ENCODE measurements around the gene ANKRD60. TPM values are rescaled to one million over a fixed set of nuclear protein-coding genes. Genes with fewer than 3 reads are reported as not detected.

Gene ANKRD60
- total RNA-seq, 1 experiment from 2014 or later: not detected

DNA sequence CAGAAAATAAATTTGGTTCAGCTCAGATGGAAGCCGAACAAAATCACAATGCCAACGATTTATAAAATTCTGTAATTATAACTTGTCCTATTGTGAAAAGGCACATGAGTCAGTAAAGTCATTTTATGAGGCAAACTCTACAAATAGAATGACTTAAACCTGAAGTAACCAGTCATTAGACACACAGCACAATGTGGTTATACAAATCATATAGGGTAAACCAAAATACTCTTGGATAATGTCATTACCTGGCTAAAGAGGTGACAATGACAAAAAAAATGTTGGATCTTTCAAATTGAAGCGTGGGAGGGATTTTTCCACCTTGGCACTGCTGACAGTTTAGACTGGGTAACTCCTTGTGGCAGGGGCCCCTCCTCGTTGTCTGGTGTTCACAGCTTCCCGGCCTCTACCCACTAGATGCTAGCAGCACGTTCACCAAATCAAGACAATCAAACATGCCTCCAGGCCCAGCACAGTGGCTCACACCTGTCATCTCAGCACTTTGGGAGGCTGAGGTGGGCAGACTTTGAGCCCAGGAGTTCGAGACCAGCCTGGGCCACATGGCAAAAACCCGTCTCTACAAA, 5.0 kb downstream of the ANKRD60 start:
- no peak for DNase-seq (ENCODE audit: low read depth)

DNA sequence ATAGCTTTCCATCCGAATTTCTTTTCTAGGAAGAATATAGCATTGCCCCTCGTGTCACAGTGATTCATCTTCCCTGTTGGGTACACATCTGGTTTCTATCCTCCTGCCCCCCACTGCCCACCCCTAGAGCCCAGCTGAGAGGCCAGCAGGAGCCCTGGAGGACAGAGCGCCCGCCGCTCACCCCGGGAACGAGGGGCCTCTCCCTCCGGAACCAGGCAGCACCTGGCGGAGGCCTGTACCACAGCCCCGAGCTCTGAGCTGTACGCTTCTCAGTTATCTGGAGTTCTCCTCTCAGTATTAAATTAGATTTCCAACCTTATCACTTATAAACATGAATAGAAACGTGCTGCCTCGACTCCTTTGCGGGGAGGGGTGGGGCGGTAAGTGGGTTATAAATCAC, 6.0 kb downstream of the ANKRD60 start:
- no peak for DNase-seq (ENCODE audit: low read depth)

DNA sequence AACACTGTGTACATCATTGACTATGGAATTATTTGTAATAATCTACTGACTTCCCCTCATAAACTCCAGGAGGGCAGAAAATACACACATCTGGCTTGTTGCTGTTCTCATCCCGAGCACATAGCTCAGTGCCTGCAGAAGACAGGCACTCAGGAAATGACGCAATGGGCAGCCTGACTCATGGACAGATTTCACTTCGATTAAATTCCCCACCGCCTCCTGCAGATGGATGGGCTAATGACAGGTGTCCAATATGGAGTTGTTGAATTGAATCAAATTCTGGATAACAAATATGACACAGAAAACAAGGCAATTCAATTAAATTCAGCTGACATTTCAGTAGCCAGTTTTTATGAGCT, 9.1 kb downstream of the ANKRD60 start:
- peak; percentile 78 for DNase-seq (ENCODE audit: low read depth)

- DNase-seq (ENCODE audit: low read depth): no peak
Measured at GRCh38 chr20:58218665-58219341, 9.7 kb downstream of the ANKRD60 start.

DNA sequence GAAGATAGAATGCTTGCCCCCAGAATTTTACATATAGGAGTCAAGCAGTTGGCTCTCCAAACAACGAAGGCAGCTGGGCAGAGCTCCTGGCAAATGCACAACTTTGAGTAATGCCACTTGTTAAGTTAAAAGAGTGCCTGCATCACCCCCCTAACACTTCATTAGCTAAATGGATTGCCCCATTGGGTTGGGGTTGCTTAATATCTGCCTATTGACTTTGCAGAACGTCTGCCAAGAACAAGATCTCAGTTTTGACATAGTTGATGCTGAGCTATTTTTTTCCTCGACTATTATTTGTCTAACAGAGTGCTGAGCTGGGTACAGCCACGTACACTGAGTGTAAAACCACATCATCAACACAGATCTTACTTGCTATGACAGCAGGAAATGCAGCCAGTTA, 12.1 kb downstream of the ANKRD60 start:
- DNase-seq (ENCODE audit: low read depth): no peak

DNA sequence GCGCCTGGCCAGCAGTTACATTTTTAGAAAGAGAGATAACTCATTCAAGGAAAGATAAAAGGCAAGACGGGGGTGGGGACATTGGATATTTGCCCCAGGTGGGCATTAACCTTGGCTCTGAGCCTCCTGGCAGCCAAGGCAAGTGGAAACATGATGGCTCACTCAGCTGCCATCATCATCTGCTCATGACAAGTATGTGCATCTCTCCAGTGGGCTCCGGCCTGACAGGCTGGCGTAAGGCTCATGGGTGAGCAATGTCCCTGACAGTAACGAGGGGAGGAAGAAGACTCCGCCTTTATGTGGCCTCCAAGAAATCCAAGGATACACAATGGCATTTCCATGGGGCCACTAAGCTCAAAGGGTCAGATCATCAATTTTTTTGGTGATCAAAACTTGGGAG, 13.3 kb downstream of the ANKRD60 start:
- DNase-seq (ENCODE audit: low read depth): no peak

DNA sequence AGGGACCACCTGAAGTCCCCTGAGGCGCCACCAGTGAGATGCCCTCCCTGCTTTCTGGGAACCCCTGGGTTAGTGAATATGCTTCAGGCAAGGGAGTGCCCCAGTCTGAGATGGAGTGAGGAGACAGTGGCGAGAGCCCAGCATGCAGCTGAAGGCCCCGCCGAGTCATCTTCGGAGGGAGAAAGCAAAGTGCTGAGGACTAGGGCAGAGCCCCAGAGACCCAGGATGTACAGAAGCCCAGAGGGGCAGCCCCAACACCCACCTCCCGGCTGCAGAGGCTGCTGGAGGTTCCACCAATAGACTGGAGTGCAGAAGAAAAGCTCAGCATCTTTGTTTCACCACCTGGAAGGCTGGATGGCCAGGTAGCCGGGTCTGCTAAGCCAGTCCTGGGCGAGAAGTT, 14.1 kb downstream of the ANKRD60 start:
- DNase-seq (ENCODE audit: low read depth): no peak

DNA sequence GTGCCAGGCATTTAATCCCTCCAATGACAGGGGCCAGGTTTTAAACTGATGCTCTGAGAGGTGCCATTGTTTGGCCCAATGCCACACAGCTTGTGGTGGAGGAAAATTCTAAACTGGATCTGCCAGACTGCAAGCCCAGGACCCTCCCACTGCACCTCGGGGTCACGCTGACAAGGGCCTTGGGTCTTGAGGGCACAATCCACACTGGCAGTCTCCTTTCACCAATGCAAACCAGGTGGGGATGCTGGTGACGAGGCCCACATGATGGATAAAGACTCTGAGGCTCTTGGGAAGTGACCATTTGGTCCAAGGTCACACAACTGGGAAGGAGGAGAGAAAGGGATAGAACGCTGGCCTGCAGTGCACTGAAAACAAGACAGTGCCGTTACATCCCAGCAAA, 14.7 kb downstream of the ANKRD60 start:
- DNase-seq (ENCODE audit: low read depth): no peak

- no peak for DNase-seq (ENCODE audit: low read depth)
Measured at GRCh38 chr20:58213121-58213520, 15.3 kb downstream of the ANKRD60 start.

DNA sequence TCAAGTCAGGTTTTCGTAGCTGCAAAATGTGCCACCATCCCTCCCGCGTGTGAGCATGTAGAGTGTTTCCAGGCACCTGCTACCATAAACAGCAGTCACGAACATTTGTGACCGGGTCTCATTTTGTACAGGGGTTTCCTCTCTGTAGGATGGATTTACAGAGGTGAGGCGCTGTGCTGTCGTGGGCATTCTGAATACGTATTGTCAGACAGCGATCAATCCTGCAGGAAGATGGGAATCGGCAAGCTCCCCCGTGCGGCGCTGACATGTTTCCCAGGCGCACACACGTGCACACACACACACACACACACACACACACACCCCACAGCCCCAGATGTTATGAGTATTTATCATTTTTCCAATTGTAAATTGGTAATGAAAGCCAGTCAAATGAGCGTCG, 15.8 kb downstream of the ANKRD60 start:
- DNase-seq (ENCODE audit: low read depth): no peak

DNA sequence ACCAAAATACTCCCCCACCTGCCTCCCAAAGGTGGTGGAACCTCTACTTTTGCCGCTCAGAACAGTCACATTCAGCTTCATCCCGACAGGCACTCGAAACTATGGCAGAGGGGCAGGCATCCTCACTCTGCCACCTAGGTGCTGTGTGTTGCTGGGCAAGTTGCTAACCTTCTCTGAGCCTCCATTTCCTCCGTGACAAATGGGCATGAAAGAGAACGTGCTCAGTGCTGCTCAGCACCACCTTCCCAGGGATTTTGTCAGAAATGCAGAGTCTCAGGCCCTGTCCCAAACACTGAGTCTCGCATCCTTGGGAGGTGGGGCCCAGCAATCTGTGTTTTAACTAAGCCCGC, 18.1 kb downstream of the ANKRD60 start:
- no peak for DNase-seq (ENCODE audit: low read depth)

DNA sequence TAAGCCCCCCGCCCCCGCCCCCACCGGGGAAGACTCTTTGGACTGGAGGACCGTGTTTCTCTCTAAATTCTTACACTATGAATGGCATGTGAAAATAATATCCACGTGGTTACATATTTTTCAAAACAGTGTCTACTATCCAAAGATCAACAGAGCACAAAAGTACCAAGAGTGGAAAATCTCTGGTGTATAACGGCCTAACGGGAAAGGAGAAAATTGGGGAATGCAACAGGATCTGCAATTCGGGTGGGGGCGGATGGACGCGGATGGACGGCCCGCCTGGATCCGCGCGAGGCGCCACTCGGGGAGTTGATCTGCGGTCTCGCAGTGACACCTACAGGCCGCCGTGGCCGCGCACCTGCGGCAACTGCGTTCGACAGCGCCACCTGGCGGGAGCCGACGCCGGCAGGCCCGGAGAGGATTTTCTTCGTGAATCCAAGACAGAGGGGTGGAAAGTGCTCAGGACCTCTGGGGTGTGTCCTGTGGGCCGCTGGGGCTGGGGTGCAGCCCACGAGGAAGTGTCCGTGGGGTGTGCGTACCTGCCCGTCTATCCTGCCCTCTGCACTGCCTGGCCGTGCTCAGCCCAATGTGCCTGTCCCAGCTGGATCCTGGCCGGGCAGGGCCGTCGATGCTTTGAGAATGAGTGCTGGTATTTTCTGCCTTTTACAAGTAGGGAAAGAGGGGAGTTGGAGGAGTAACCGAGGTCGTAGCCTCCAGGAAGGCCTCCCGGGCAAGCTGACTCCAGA, 18.6 kb downstream of the ANKRD60 start:
- DNase-seq (ENCODE audit: low read depth): peak; percentile 76

GRCh38 chr20:58208944-58209343, 19.5 kb downstream of the ANKRD60 start:
- no peak for DNase-seq (ENCODE audit: low read depth)

- DNase-seq (ENCODE audit: low read depth): no peak
Measured at GRCh38 chr20:58205850-58206249, 22.6 kb downstream of the ANKRD60 start.

- DNase-seq (ENCODE audit: low read depth): no peak
Measured at GRCh38 chr20:58202044-58202443, 26.4 kb downstream of the ANKRD60 start.

GRCh38 chr20:58201616-58202015, 26.8 kb downstream of the ANKRD60 start:
- no peak for DNase-seq (ENCODE audit: low read depth)

DNA sequence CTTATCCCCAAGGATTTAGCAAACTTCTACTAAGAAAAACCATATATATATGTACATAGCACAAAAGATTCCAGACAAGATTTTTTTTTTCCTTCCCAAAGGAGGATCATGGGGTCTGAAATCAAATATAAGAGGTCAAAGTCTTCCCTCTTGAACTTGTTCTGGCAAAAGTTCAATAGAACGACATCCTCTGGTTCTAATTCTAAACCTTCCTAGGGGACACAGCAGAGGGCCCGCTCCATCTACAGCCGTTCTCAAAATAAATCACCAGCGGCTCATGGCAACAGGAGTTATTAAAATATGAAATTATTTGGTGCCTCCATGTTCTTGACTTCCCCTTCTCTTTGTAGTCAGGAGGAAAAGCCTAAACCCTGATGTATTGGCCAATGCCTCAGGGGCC, 29.0 kb downstream of the ANKRD60 start:
- DNase-seq (ENCODE audit: low read depth): no peak

DNA sequence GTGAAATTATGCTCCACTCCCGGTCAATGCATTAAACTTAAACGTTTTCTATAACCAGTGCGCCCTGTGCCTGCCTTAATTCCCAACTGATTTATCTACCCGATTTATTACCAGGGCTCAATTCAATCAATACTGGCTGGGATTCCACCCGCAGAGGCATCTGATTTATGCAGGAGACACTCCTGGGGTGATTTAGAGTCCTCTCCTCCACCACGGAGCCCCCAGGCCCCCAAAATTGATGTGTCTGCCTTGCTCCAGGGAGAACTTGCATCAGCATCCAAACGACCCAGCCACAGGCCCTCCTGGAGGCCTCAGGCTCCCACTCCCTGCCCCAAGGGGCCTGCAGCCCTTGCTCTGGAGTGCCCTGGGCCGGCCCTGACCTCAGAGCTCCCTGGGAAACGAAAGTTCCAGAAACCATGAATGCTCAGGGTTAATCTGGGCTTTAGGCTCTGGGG, 29.5 kb downstream of the ANKRD60 start:
- DNase-seq (ENCODE audit: low read depth): no peak

DNA sequence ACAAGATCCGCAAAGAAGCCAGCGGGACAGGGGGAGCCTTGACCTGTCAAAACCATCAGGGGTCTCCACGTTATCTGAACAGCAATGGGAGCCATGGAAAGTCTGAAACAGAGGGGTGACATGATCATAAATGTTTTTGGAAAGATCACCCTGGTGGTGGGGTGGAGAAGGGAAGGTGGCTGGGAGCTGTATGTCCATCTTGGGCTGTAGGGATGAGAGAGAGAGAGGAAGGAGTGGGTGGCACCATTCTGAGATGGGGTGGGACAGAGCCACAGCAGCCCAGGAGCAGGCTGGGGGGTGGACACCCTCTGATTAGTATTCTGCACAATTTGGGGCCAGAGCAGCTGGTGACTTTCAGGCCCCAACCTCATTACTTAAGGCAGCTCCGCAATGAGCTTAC, 30.1 kb downstream of the ANKRD60 start:
- DNase-seq (ENCODE audit: low read depth): no peak

- DNase-seq (ENCODE audit: low read depth): no peak
Measured at GRCh38 chr20:58197185-58197469, 31.3 kb downstream of the ANKRD60 start.

- DNase-seq (ENCODE audit: low read depth): no peak
Measured at GRCh38 chr20:58196402-58197184, 31.9 kb downstream of the ANKRD60 start.

GRCh38 chr20:58195047-58195446, 33.4 kb downstream of the ANKRD60 start:
- no peak for DNase-seq (ENCODE audit: low read depth)
